ENCODE results near the gene CYP4F11. TPM values are rescaled to one million over a fixed set of nuclear protein-coding genes. Genes with fewer than 3 reads are reported as not detected.

Gene CYP4F11, protein sequence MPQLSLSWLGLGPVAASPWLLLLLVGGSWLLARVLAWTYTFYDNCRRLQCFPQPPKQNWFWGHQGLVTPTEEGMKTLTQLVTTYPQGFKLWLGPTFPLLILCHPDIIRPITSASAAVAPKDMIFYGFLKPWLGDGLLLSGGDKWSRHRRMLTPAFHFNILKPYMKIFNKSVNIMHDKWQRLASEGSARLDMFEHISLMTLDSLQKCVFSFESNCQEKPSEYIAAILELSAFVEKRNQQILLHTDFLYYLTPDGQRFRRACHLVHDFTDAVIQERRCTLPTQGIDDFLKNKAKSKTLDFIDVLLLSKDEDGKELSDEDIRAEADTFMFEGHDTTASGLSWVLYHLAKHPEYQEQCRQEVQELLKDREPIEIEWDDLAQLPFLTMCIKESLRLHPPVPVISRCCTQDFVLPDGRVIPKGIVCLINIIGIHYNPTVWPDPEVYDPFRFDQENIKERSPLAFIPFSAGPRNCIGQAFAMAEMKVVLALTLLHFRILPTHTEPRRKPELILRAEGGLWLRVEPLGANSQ
- not detected for total RNA-seq
- polyA plus RNA-seq (2013, experiment 1 of 2), result not detected
- polyA plus RNA-seq (2013, experiment 2 of 2), result not detected
- total RNA-seq, result 0 to 0.23 (median 0) reads per million in 172 experiments

- Histone ChIP-seq H3K4me3 (ENCODE audit: low read length) (no peak within 1 kb of the TSS), H3K9me3 (ENCODE audit: control insufficient read depth in 1 of 2, insufficient read depth in 1 of 2, low read length in 2 of 2) (peaks cover 0 to 13% of the 10 kb centered on the region in 2 experiments), H3K36me3 (ENCODE audit: insufficient read depth, low read length) (no peaks in the 10 kb centered on the region), H3K4me1 (ENCODE audit: insufficient read depth, low read length) (no peaks in the 10 kb centered on the region), H3K27me3 (ENCODE audit: control insufficient read depth in 1 of 2, insufficient read depth in 2 of 2, low read length in 2 of 2) (peaks cover 26 to 36% of the 10 kb centered on the region in 2 experiments), H3K27ac (ENCODE audit: low read depth in 1 of 2, low read length in 2 of 2) (no peak within 1 kb of the TSS)
- Mint-ChIP-seq H3K9me3 (no peaks in the 10 kb centered on the region), H3K4me1 (ENCODE audit: low read depth) (no peaks in the 10 kb centered on the region), H3K27ac (no peak within 1 kb of the TSS), H3K27me3 (peaks cover 11% of the 10 kb centered on the region), H3K4me3 (no peak within 1 kb of the TSS), H3K36me3 (ENCODE audit: low read depth) (no peaks in the 10 kb centered on the region)
- ChIA-PET CTCF (no interaction called here), POLR2A (no interaction called here)
- TF ChIP-seq, protein P1, sequence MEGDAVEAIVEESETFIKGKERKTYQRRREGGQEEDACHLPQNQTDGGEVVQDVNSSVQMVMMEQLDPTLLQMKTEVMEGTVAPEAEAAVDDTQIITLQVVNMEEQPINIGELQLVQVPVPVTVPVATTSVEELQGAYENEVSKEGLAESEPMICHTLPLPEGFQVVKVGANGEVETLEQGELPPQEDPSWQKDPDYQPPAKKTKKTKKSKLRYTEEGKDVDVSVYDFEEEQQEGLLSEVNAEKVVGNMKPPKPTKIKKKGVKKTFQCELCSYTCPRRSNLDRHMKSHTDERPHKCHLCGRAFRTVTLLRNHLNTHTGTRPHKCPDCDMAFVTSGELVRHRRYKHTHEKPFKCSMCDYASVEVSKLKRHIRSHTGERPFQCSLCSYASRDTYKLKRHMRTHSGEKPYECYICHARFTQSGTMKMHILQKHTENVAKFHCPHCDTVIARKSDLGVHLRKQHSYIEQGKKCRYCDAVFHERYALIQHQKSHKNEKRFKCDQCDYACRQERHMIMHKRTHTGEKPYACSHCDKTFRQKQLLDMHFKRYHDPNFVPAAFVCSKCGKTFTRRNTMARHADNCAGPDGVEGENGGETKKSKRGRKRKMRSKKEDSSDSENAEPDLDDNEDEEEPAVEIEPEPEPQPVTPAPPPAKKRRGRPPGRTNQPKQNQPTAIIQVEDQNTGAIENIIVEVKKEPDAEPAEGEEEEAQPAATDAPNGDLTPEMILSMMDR (IDR thresholded peaks at IDR 0.05), result no peak
- DNase-seq (no peak), ATAC-seq (ENCODE audit: poor library complexity) (no peak)
- intact Hi-C loops (cut with DNase I, micrococcal nuclease), result no loop called here
These were observed at the start of gene CYP4F11 for GRCh38 chr19:15934332-15935078. TSS of gene CYP4F11 (minus strand) at chr19:15934529. CDS start at chr19:15934408, 121 bp downstream.

DNA sequence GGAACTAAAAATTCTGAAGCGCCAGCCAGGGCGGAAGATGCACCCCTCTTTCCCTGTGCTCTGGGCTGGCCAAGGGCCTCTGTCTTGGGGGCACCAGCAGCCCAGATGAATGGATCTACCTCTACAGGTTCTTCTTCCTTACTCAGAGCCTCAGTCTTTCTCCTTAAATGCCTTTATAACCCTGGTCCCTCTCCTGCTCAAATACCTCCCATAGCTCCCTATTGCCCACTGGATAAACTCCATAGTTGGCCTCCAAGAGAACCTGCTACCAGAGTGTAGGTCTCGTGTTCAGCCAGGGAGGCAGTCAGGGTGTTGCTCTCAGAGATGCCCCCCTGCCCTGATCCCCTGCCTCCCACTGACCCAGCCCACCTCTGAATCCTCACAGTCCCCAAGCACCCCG lies 45.0 kb upstream of the CYP4F11 start:
- H3K36me3 Mint-ChIP-seq (ENCODE audit: low read depth), result no peaks in the 10 kb centered on the region
- no peak overlapping the region for H3K4me3 ChIP-seq (ENCODE audit: low read length)
- no peak overlapping the region for H3K27ac Mint-ChIP-seq
- no peak for DNase-seq
- H3K4me1 Mint-ChIP-seq (ENCODE audit: low read depth), result no peaks in the 10 kb centered on the region
- peaks cover 29 to 39% of the 10 kb centered on the region in 2 experiments for H3K27me3 ChIP-seq (ENCODE audit: control insufficient read depth in 1 of 2, insufficient read depth in 2 of 2, low read length in 2 of 2)
- H3K27me3 Mint-ChIP-seq, result peaks cover 48% of the 10 kb centered on the region
- TF ChIP-seq, protein P1 (IDR thresholded peaks at IDR 0.05), result no peak
- no peak overlapping the region for H3K4me3 Mint-ChIP-seq
- no peaks in the 10 kb centered on the region for H3K4me1 ChIP-seq (ENCODE audit: insufficient read depth, low read length)
- no peaks in the 10 kb centered on the region for H3K9me3 Mint-ChIP-seq
- intact Hi-C loops (cut with DNase I, micrococcal nuclease), result no loop called here
- peaks cover 16 to 24% of the 10 kb centered on the region in 2 experiments for H3K9me3 ChIP-seq (ENCODE audit: control insufficient read depth in 1 of 2, insufficient read depth in 1 of 2, low read length in 2 of 2)
- no peak overlapping the region for H3K27ac ChIP-seq (ENCODE audit: low read depth in 1 of 2, low read length in 2 of 2)
- CTCF ChIA-PET, result interaction anchor here (1.2 kb wide), 1 partner anchor 198 kb away, joined by 3 read pairs; no protein-coding TSS in a partner anchor
- POLR2A ChIA-PET, result no interaction called here
- H3K36me3 ChIP-seq (ENCODE audit: insufficient read depth, low read length), result no peaks in the 10 kb centered on the region
- no peak for ATAC-seq (ENCODE audit: poor library complexity)

DNA sequence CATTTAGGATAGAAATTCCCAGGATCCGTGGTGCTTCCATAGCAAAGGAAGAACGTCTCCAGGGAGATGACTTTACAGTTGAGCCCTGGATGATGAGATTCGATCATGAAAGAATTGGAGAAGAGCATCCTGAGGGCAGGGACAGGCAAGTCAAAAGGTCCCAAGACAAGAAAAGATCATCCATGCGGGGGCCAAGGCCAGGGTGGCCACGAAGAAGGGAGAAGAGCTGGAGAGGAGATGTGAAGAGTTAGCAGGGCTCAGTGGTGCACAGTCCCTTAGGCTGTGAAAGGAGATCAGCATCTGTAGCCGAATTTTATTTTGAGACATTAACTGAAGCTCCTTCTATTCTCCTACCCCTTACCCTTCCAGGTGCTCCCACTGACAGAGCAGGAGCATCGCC lies 43.4 kb upstream of the CYP4F11 start:
- Histone ChIP-seq H3K27me3 (ENCODE audit: control insufficient read depth in 1 of 2, insufficient read depth in 2 of 2, low read length in 2 of 2) (peaks cover 27 to 29% of the 10 kb centered on the region in 2 experiments), H3K4me1 (ENCODE audit: insufficient read depth, low read length) (no peaks in the 10 kb centered on the region), H3K36me3 (ENCODE audit: insufficient read depth, low read length) (no peaks in the 10 kb centered on the region), H3K9me3 (ENCODE audit: control insufficient read depth in 1 of 2, insufficient read depth in 1 of 2, low read length in 2 of 2) (peaks cover 11 to 24% of the 10 kb centered on the region in 2 experiments), H3K27ac (ENCODE audit: low read depth in 1 of 2, low read length in 2 of 2) (no peak overlapping the region), H3K4me3 (ENCODE audit: low read length) (no peak overlapping the region)
- Mint-ChIP-seq H3K4me1 (ENCODE audit: low read depth) (no peaks in the 10 kb centered on the region), H3K36me3 (ENCODE audit: low read depth) (no peaks in the 10 kb centered on the region), H3K9me3 (no peaks in the 10 kb centered on the region), H3K27me3 (peaks cover 55% of the 10 kb centered on the region), H3K4me3 (no peak overlapping the region), H3K27ac (no peak overlapping the region)
- intact Hi-C loops (cut with DNase I, micrococcal nuclease), result no loop called here
- POLR2A ChIA-PET, result no interaction called here
- ATAC-seq (ENCODE audit: poor library complexity) (no peak), DNase-seq (no peak)
- CTCF ChIA-PET, result no interaction called here
- TF ChIP-seq, protein P1 (IDR thresholded peaks at IDR 0.05), result no peak
